Naive thymus-derived CD8-positive, alpha-beta T cell (primary cell): ENCODE measurements around the gene CTIF. TPM values are rescaled to one million over a fixed set of nuclear protein-coding genes. Genes with fewer than 3 reads are reported as not detected.

Experiments used
- ATAC-seq, 2 donors: fragments of 150-1000 bp; cut with Tn5 transposase in 1 of 2; sonication (Bioruptor Pico), chemical (Tn5 transposase) in 1 of 2; 1 replicate in 1 of 2; 2 replicates in 1 of 2; pipeline ENCODE4 v1.10.0; 2021; ENCODE audit warnings: mild to moderate bottlenecking in 2 of 2, moderate library complexity in 2 of 2
- POLR2A ChIA-PET: fragments of 350-600 bp; sonication (Branson Sonifier 250); formaldehyde crosslinking; loops from one replicate; lab custom pipeline; 2021; ENCODE audit warnings: antibody characterized with exemption; lab: Charles Lee
- DNase-seq, 10 donors: peaks; one replicate each; pipeline versions ENCODE4 v3.0.0 to v3.0.0-alpha.2; 2020 to 2022
- H3K27ac Mint-ChIP-seq, 10 donors: one replicate each; pipeline ENCODE4 v1.8.0; 2020 to 2022; ENCODE audit warnings: mild to moderate bottlenecking in 10 of 10, mixed read lengths in 10 of 10, moderate library complexity in 4 of 10, inconsistent platforms in 1 of 10
- H3K27me3 Mint-ChIP-seq, 5 donors: one replicate each; pipeline ENCODE4 v1.8.0; 2021 to 2022; ENCODE audit warnings: mixed read lengths in 5 of 5
- H3K36me3 Mint-ChIP-seq, 3 donors: one replicate each; pipeline ENCODE4 v1.8.0; 2020 to 2022; ENCODE audit warnings: mixed read lengths in 3 of 3, mild to moderate bottlenecking in 2 of 3, inconsistent platforms in 1 of 3
- H3K4me1 Mint-ChIP-seq, 4 donors: one replicate each; pipeline ENCODE4 v1.8.0; 2021 to 2022; ENCODE audit warnings: mixed read lengths in 4 of 4
- H3K4me3 Mint-ChIP-seq, 10 donors: one replicate each; pipeline ENCODE4 v1.8.0; 2020 to 2022; ENCODE audit warnings: mild to moderate bottlenecking in 10 of 10, mixed read lengths in 10 of 10, moderate library complexity in 6 of 10, inconsistent platforms in 1 of 10
- H3K9me3 Mint-ChIP-seq, 9 donors: one replicate each; pipeline ENCODE4 v1.8.0; 2020 to 2022; ENCODE audit warnings: mixed read lengths in 9 of 9, mild to moderate bottlenecking in 3 of 9, inconsistent platforms in 1 of 9, moderate library complexity in 1 of 9
- polyA plus RNA-seq, 3 donors: library from polyadenylated mRNA; unstranded; fragments of 300-500 nt; fragmentation: Illumina TruSeq; gene quantifications; one replicate each; pipeline ENCODE4 v1.2.3, GENCODE V29; 2021
- total RNA-seq, 8 experiments: library from RNA in 2 of 8; stranded (reverse) in 2 of 8; gene quantifications; one replicate each; pipeline ENCODE4 v1.2.3 and lab custom pipeline; 2021 to 2026

CTIF gene
- total and polyA plus RNA-seq, 5 experiments from 2014 or later: 0.06 to 3.4 (median 2.0) TPM; not detected in 2

DNA sequence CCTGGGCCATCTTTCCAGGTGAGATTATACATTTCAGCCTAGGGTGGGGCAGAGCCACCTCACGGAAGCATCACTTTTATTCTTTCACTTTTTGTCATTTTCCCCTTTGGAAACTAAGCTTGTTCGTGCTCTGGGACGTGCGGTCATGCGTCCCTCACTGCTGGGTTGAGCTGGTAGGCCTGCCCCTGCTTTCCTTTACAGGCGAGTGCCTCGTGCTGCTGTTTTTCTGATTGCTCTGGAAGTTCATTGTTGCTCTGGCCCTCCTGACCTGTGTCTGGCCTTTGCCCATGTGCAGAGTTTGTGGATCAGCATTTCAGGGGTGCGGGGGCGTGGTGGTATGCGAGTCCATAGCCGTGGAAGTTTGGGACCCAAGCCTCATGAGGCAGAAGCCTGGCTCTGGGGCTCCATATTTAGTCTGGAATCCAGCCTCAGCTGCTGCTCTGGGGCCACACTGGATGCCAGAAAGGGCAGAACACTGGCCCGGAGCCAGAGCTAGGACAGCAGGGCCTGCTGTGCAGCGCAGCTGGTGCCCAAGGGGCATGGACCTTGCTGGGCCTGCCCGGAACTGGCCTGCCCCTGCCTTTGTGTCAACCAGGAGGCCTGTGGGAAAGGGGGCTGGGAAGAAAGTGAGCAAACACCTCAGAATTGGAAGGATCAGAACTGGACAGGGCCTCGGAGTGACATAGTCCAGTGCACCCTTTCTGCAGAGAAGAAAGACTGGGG is 51.1 kb downstream of the CTIF start:
- Mint-ChIP-seq H3K27ac (no peak overlapping the region), H3K4me3 (no peak overlapping the region), H3K4me1 (no peaks in the 10 kb centered on the region), H3K27me3 (peaks cover 0 to 2% (median 0%) of the 10 kb centered on the region in 5 donors), H3K36me3 (no peaks in the 10 kb centered on the region), H3K9me3 (no peaks in the 10 kb centered on the region)
- DNase-seq (no peak), ATAC-seq (no peak)
- POLR2A ChIA-PET: no interaction called here

DNA sequence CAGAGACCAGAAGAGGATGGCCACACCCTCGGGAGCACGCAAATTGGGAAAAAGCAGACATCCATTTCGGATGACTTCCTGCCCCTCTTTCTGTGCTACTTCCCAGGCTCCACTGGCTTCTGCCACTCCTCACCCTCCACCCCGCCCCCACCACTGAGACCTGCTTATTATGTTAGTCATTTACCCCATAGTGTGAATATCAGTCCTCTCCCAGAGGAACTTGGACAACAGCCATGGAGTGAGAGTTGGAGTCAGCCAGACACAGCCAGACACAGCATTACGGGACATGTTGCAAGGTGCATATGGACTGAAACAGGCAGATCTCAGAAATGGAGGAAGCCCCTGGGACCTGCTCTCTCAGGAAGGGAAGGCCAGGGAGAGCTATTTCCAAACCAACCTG is 51.8 kb downstream of the CTIF start:
- POLR2A ChIA-PET: no interaction called here
- ATAC-seq (no peak), DNase-seq (no peak)
- Mint-ChIP-seq H3K27me3 (peaks cover 0 to 2% (median 0%) of the 10 kb centered on the region in 5 donors), H3K27ac (no peak overlapping the region), H3K9me3 (no peaks in the 10 kb centered on the region), H3K36me3 (no peaks in the 10 kb centered on the region), H3K4me1 (no peaks in the 10 kb centered on the region), H3K4me3 (no peak overlapping the region)

DNA sequence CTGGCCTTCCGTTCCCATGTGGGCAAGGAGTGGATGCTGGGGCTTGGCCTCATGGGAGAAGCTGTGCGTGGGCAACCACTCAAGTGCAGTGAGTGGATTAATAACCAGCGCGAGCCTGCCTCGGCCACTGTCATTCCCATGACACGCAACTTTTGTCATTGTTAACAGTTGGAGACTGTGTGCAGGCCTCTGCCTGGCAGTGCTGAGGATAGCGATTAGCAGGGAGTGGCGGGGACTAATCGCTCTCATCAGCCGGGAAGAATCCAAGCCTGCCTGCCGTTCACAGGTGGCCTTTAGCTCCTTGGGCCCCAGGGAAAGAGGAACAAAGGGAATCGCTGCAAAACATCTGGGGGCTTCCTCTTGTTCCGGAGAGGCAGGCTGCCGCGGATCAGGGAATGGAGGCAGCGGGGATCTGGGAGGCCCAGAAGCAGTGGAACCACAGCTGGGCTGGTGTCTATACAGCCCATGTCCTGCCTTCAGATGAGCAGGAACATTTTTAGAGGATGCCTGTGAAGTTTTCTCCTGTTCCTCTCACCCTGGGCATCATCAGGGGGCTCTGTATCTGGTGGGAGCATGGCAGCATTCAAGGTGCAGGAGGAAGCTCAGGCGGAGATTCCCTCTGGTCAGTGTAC is 53.8 kb downstream of the CTIF start:
- no peak for DNase-seq
- Mint-ChIP-seq H3K4me1 (no peaks in the 10 kb centered on the region), H3K4me3 (no peak overlapping the region), H3K27ac (no peak overlapping the region), H3K9me3 (no peaks in the 10 kb centered on the region), H3K36me3 (no peaks in the 10 kb centered on the region), H3K27me3 (peaks cover 0 to 2% (median 0%) of the 10 kb centered on the region in 5 donors)
- POLR2A ChIA-PET: no interaction called here
- ATAC-seq: no peak

DNA sequence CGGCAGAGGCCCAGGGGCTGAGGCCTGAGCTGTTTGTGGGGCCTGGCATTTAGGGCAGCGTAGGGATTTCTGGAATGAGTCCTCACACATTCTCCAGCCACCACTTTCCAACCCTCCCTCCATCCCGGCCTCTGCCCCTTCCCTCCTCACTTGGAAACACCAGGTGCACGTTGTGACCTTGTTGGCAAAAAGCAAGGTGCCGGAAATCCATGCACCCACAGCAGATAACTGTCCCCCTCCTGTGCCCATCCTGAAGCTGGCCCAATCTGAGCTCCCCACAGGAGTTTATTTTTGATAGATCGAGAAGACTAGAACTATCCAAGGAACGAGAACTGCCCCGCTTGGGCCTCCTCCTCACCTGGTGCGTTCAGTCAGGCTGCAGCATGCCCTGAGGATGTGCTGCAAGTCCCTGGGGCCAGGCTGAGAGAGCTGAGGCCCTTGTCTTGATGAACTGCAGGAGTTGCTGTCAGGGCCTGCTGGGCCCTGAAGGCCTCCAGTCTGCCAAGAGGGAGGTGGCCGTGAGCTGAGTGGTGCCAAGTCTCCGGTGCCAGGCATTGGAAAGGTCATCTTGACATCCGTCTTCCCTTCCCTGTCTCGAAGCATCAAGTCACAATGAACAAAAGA is 55.8 kb downstream of the CTIF start:
- H3K4me3 Mint-ChIP-seq: no peak overlapping the region
- no peaks in the 10 kb centered on the region for H3K36me3 Mint-ChIP-seq
- DNase-seq: no peak
- POLR2A ChIA-PET: no interaction called here
- no peak overlapping the region for H3K27ac Mint-ChIP-seq
- H3K4me1 Mint-ChIP-seq: no peaks in the 10 kb centered on the region
- no peaks in the 10 kb centered on the region for H3K9me3 Mint-ChIP-seq
- ATAC-seq: no peak
- no peaks in the 10 kb centered on the region for H3K27me3 Mint-ChIP-seq

DNA sequence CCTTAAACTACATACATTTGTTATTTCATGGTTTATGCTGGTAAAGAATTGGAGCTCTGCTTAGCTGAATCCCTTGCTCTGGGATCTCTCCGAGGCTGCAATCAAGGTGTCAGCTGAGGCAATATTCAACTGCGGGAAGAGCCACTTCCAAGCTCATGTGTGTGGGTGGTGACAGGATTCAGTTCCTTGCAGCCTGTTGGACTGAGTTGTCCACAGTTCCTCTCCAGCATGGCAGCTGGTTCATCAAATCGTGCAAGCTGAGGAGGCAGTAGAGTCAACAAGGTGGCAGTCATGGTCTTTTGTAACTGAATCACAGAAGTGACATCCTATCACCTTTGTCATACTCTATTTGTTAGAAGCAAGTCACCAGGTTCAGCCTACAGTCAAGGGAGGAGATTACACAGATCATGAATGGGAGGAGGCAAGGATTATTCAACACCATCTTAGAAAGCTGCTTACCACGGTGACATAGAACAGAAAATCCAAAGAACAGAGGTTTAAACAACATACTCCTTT is 56.9 kb downstream of the CTIF start:
- POLR2A ChIA-PET: no interaction called here
- DNase-seq (no peak), ATAC-seq (no peak)
- Mint-ChIP-seq H3K4me3 (no peak overlapping the region), H3K27me3 (no peaks in the 10 kb centered on the region), H3K27ac (no peak overlapping the region), H3K36me3 (no peaks in the 10 kb centered on the region), H3K4me1 (peaks cover 0 to 5% (median 0%) of the 10 kb centered on the region in 4 donors), H3K9me3 (no peaks in the 10 kb centered on the region)

DNA sequence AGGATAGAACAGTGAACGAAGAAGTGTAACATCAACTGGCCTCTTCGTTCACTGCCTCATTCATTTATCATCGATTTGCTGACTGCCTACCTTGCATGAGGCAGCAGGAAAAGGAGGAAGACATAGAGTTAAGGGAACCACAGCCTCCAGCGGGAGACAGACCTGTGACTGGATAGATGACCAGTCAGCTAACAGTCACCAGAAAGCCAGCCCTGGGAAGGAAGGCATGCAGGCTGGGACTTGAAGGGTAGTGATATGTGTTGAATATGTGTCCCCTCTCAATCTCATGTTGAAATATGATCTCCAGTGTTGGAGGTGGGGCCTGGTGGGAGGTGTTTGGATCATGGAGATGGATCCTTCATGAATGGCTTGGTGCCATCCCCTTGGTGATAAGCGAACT is 58.3 kb downstream of the CTIF start:
- H3K27me3 Mint-ChIP-seq: no peaks in the 10 kb centered on the region
- no peaks in the 10 kb centered on the region for H3K36me3 Mint-ChIP-seq
- H3K27ac Mint-ChIP-seq: no peak overlapping the region
- no peak overlapping the region for H3K4me3 Mint-ChIP-seq
- ATAC-seq (no peak), DNase-seq (no peak)
- POLR2A ChIA-PET: no interaction called here
- peaks cover 0 to 5% (median 0%) of the 10 kb centered on the region in 4 donors for H3K4me1 Mint-ChIP-seq
- H3K9me3 Mint-ChIP-seq: peaks cover 0 to 3% (median 0%) of the 10 kb centered on the region in 9 donors

DNA sequence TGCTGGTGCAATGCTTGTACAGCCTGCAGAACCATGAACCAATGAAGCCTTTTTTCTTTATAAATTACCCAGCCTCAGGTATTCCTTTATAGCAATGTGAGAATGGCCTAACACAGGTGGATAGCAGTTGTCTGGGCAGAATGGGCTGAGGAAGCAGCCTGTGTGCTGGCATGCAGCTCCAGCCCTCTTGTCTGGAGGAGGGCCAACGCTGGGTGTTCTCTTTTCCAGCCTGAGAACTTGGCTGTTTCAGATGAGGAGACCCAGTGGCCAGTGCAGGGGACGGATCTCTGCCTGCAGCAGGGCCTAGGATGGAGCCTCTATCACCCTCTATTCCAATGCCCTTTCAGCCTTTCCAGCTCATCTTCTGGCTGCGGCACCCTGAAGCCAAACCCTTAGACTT is 58.8 kb downstream of the CTIF start:
- no peaks in the 10 kb centered on the region for H3K27me3 Mint-ChIP-seq
- no peak for ATAC-seq

DNA sequence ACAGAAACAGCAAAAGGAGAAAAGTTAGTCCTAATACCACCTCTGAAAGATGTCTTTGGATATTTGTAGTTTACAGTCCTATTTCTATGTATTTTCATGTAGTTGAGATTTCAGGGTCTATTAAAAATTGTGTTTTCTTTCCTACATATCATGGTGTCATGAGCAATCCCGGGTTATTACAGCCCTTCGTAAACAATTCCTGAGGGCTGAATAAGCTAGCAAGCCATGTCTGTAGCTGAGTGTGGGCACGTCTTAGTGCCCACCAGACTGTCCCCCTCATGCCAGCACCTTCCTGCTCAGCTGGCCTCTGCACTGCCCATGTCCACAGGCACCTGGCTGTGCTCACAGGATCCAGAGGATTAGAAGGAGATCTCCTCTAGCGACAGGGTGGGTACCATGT is 60.6 kb downstream of the CTIF start:
- no peak for DNase-seq
- POLR2A ChIA-PET: no interaction called here
- Mint-ChIP-seq H3K9me3 (peaks cover 0 to 10% (median 0%) of the 10 kb centered on the region in 9 donors), H3K4me1 (peaks cover 0 to 5% (median 0%) of the 10 kb centered on the region in 4 donors), H3K27ac (no peak overlapping the region), H3K36me3 (no peaks in the 10 kb centered on the region), H3K27me3 (no peaks in the 10 kb centered on the region), H3K4me3 (no peak overlapping the region)
- ATAC-seq: no peak

More for the DNA sequence above, 58.8 kb downstream of the CTIF start:
- H3K36me3 Mint-ChIP-seq: no peaks in the 10 kb centered on the region
- POLR2A ChIA-PET: no interaction called here
- H3K4me3 Mint-ChIP-seq: no peak overlapping the region
- no peak overlapping the region for H3K27ac Mint-ChIP-seq
- DNase-seq: no peak
- peaks cover 0 to 4% (median 0%) of the 10 kb centered on the region in 9 donors for H3K9me3 Mint-ChIP-seq
- peaks cover 0 to 5% (median 0%) of the 10 kb centered on the region in 4 donors for H3K4me1 Mint-ChIP-seq

DNA sequence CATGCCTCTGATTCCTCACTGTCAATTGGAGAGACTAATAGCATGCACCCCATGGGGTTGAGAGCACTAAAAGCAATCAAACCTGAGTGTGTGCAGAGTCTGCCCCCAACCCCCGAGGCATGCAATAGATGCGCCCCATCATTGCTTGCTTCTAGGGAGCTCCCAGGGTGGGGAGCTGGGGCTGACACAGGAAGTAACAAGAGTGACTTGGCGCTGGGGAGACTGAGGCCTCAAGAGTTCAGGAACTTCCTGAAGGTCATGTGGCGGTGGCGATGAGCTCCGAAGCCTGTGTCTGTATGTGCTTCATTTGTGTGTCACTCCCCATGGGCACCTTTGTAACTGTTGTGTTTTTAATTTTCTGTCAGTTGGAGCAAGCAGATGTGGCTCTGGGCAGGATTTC is 61.2 kb downstream of the CTIF start:
- Mint-ChIP-seq H3K27ac (no peak overlapping the region), H3K36me3 (no peaks in the 10 kb centered on the region), H3K4me3 (no peak overlapping the region), H3K27me3 (no peaks in the 10 kb centered on the region), H3K9me3 (peaks cover 0 to 10% (median 0%) of the 10 kb centered on the region in 9 donors), H3K4me1 (peaks cover 0 to 5% (median 0%) of the 10 kb centered on the region in 4 donors)
- DNase-seq: no peak
- ATAC-seq: no peak
- POLR2A ChIA-PET: no interaction called here

DNA sequence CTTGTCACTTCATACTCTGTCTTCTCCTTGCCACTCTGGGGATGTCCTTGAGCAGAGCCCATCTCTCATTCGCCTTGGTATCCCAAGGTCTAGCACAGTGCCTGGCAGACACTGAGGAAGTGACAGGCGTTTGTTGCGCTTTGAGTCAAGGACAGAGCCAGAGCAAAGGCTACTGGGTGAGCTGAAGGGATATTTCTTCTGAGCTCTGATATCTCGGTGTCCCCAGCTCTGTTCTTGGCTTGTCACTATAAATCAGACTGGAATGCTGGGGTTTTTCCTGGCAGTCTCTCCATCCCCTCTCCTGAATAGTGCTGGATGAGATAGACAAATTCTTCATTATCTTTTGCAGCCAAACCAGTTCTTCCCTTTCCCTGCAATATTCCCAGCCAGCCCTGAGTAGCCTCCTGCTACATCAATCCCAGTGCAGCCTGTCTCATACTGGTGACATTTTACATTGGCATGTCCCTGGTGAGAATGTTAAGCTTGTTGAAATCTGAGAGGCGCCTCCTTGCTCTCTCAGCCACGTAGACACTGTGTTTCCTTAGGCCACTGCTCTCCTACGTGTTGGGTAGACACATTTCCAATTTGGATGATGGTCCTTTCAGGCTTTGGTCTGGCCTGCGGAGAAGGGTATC is 61.7 kb downstream of the CTIF start:
- peaks cover 0 to 10% (median 0%) of the 10 kb centered on the region in 9 donors for H3K9me3 Mint-ChIP-seq
- peaks cover 0 to 5% (median 0%) of the 10 kb centered on the region in 4 donors for H3K4me1 Mint-ChIP-seq
- ATAC-seq: no peak
- no peak overlapping the region for H3K27ac Mint-ChIP-seq
- no peak for DNase-seq
- no peaks in the 10 kb centered on the region for H3K27me3 Mint-ChIP-seq
- POLR2A ChIA-PET: no interaction called here
- H3K4me3 Mint-ChIP-seq: no peak overlapping the region
- no peaks in the 10 kb centered on the region for H3K36me3 Mint-ChIP-seq

DNA sequence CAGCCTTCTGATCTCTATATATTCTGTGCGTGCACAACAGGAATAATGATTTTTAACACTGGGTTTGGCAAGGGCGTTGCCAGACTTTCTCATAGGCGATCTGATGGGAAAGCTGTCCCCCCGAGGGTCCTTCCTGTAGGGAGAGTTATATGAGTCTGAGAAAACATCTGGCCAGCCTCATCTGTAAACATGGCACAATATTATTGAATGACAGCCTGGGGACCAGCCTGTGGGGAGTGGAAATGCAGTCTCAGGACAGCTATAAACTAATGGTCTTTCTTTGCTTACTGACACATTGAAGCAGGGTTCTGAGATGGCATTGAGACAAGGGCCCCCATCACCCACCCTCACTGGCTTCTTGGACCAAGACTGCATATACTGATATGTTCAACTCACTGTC is 62.5 kb downstream of the CTIF start:
- H3K27ac Mint-ChIP-seq: no peak overlapping the region
- H3K36me3 Mint-ChIP-seq: no peaks in the 10 kb centered on the region

DNA sequence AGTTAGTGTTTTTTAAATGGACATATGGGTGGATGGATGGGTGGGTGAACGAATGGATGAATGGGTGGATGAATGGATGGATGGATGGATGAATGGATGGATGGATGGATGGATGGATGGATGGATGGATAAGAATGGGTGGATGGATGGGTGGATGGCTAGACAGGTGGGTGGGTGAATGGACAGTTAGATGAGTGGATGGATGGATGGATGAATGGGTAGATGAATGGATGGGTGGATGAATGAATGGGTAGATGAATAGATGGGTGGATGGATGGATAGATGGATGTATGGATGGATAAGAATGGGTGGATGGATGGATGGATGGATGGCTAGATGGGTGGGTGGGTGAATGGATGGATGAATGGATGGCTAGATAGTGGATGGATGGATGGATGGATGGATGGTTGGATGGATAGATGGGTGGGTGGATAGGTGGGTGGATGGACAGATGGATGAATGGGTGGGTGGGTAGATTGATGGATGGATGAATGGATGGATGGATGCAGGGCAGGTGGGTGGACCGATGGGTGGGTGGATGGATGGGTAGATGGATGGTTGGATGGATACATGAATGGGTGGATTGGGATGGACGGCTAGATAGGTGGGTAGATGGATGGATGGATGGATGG is 64.0 kb downstream of the CTIF start:
- no peak for DNase-seq
- Mint-ChIP-seq H3K9me3 (peaks cover 0 to 10% (median 0%) of the 10 kb centered on the region in 9 donors), H3K4me3 (no peak overlapping the region), H3K27me3 (no peaks in the 10 kb centered on the region), H3K36me3 (no peaks in the 10 kb centered on the region), H3K4me1 (peaks cover 0 to 5% (median 0%) of the 10 kb centered on the region in 4 donors), H3K27ac (no peak overlapping the region)
- POLR2A ChIA-PET: no interaction called here
- no peak for ATAC-seq

More for the DNA sequence above, 62.5 kb downstream of the CTIF start:
- H3K9me3 Mint-ChIP-seq: peaks cover 0 to 10% (median 0%) of the 10 kb centered on the region in 9 donors
- ATAC-seq: no peak
- H3K27me3 Mint-ChIP-seq: no peaks in the 10 kb centered on the region
- no peak for DNase-seq
- POLR2A ChIA-PET: no interaction called here
- H3K4me3 Mint-ChIP-seq: no peak overlapping the region
- peaks cover 0 to 5% (median 0%) of the 10 kb centered on the region in 4 donors for H3K4me1 Mint-ChIP-seq
